Activated CD8-positive, alpha-beta memory T cell treated with anti-CD3 and anti-CD28 coated beads, Interleukin-2, amount 10 ng/mL, durations not matched to agents 7 days and 5 days (primary cell): ENCODE results near the gene CDC20B. TPM values are rescaled to one million over a fixed set of nuclear protein-coding genes. Genes with fewer than 3 reads are reported as not detected.
A peak's percentile ranks its signal among the peaks of the same experiment; 100 is the strongest.
"Not testable (repeated sequence)": the region's sequence is repeated elsewhere in the genome, so short reads cannot be mapped to it uniquely, and the experiment has no call there.

Experiments used
- ATAC-seq: fragments of 150-1000 bp; cut with Tn5 transposase; one replicate; pipeline ENCODE4 v1.10.0; 2021; ENCODE audit warnings: moderate library complexity
- CTCF ChIA-PET: fragments of 350-600 bp; sonication (Branson Sonifier 250); formaldehyde crosslinking; loops from one replicate; lab custom pipeline; 2021; ENCODE audit warnings: antibody characterized with exemption; lab: Charles Lee
- DNase-seq: peaks from one replicate; pipeline ENCODE4 v3.0.0-alpha.2; 2020
- H3K27ac Mint-ChIP-seq: one replicate; pipeline ENCODE4 v1.8.0; 2021; ENCODE audit warnings: mild to moderate bottlenecking, mixed read lengths
- H3K27me3 Mint-ChIP-seq: one replicate; pipeline ENCODE4 v1.8.0; 2021; ENCODE audit warnings: mixed read lengths
- H3K36me3 Mint-ChIP-seq: one replicate; pipeline ENCODE4 v1.8.0; 2021; ENCODE audit warnings: mild to moderate bottlenecking, mixed read lengths
- H3K4me1 Mint-ChIP-seq: one replicate; pipeline ENCODE4 v1.8.0; 2021; ENCODE audit warnings: mixed read lengths
- H3K4me3 Mint-ChIP-seq: one replicate; pipeline ENCODE4 v1.8.0; 2021; ENCODE audit warnings: mild to moderate bottlenecking, moderate library complexity, mixed read lengths
- H3K9me3 Mint-ChIP-seq: one replicate; pipeline ENCODE4 v1.8.0; 2022; ENCODE audit warnings: low read depth, mixed read lengths
- total RNA-seq, 2 experiments: library from RNA; stranded (reverse); gene quantifications; one replicate each; pipeline ENCODE4 v1.2.3, GENCODE V29; 2021

The CDC20B gene
- total RNA-seq, 2 experiments from 2014 or later, result 0.53 to 0.75 TPM

- H3K27me3 Mint-ChIP-seq, result no peaks in the 10 kb centered on the region
- H3K9me3 Mint-ChIP-seq, result no peaks in the 10 kb centered on the region
- CTCF ChIA-PET, result interaction anchor here (1.5 kb wide), 1 partner anchor 164 kb away, joined by 4 read pairs; no protein-coding TSS in a partner anchor
- no peak overlapping the region for H3K27ac Mint-ChIP-seq
- no peak for DNase-seq
- peaks cover 75% of the 10 kb centered on the region for H3K36me3 Mint-ChIP-seq
- ATAC-seq, result no peak
- H3K4me1 Mint-ChIP-seq, result peaks cover 71% of the 10 kb centered on the region
- no peak overlapping the region for H3K4me3 Mint-ChIP-seq
These were observed 64.3 kb downstream of the CDC20B start for GRCh38 chr5:55108661-55109060.

DNA sequence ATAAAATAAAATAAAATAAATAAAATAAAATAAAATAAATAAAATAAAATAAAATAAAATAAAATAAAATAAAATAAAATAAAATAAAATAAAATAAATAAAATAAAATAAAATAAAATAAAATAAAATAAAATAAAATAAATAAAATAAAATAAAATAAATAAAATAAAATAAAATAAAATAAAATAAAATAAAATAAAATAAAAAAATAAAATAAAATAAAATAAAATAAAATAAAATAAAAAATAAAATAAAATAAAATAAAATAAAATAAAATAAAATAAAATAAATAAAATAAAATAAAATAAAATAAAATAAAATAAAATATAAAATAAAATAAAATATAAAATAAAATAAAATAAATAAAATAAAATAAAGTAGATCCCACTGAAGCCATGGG lies 67.0 kb downstream of the CDC20B start:
- H3K4me3 Mint-ChIP-seq, result peak overlapping the region; percentile 60
- CTCF ChIA-PET, result interaction anchor here (0.8 to 6.8 kb wide), 5 partner anchors 12 to 200 kb away, joined by 3 to 50 read pairs (median 30); no protein-coding TSS in a partner anchor
- not testable (repeated sequence) for H3K9me3 Mint-ChIP-seq, H3K27ac Mint-ChIP-seq, H3K27me3 Mint-ChIP-seq, DNase-seq, ATAC-seq
- H3K4me1 Mint-ChIP-seq, result peaks cover 68% of the 10 kb centered on the region
- peaks cover 72% of the 10 kb centered on the region for H3K36me3 Mint-ChIP-seq

- H3K4me3 Mint-ChIP-seq, result peak overlapping the region; percentile 91
- peaks cover 6% of the 10 kb centered on the region for H3K9me3 Mint-ChIP-seq
- H3K36me3 Mint-ChIP-seq, result peaks cover 73% of the 10 kb centered on the region
- no peaks in the 10 kb centered on the region for H3K27me3 Mint-ChIP-seq
- peak; percentile 13 for ATAC-seq
- peak overlapping the region; percentile 97 for H3K27ac Mint-ChIP-seq
- peaks cover 71% of the 10 kb centered on the region for H3K4me1 Mint-ChIP-seq
- CTCF ChIA-PET, result interaction anchor here (0.8 to 6.8 kb wide), 12 partner anchors 18 to 201 kb away, joined by 3 to 50 read pairs (median 5); partner anchors contain the start of gene GPX8
- peak; percentile 63 for DNase-seq
These were observed 67.9 kb downstream of the CDC20B start for GRCh38 chr5:55104946-55105701.

DNA sequence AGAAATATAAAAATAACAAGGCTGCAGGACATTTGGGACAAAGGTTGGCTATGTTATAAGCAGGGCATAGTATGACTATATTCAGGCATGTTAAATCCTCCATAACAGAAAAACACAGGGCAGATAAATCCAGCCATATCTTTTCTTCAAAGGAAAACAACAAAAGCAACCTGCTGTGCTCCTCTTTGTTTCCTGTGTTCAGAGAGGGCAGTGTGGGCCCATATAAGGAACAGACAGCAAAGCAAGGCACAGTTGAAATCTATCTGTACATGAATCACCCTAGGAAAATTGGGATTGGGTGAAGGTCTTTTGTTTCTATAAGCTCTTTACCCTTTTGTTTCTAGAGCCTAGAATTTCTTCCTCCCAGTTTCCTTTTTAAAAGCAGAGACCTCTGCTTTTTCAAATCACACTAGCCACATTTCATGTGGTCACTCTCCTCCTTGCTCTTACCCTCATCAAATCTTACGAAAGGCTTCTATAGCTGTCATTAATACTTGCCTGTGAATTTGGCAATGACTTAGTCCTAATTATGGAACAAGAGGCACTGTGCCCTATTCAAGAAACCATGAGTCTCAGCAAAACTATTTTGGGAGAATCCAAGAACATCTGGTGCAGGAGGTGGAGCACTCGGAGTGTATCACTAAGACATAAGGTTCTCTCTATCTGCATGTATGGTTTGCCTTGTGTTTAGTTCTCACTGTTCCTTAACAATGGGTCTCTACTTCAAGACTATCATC lies 68.8 kb downstream of the CDC20B start:
- no peaks in the 10 kb centered on the region for H3K27me3 Mint-ChIP-seq
- H3K4me3 Mint-ChIP-seq, result peak overlapping the region; percentile 91
- H3K4me1 Mint-ChIP-seq, result peaks cover 74% of the 10 kb centered on the region
- DNase-seq (no peak), ATAC-seq (peak; percentile 25)
- H3K27ac Mint-ChIP-seq, result peak overlapping the region; percentile 97
- H3K9me3 Mint-ChIP-seq, result peaks cover 10% of the 10 kb centered on the region
- H3K36me3 Mint-ChIP-seq, result peaks cover 74% of the 10 kb centered on the region
- CTCF ChIA-PET, result interaction anchor here (0.8 to 6.8 kb wide), 18 partner anchors 19 to 209 kb away, joined by 3 to 50 read pairs (median 4); partner anchors contain the start of gene GPX8

GRCh38 chr5:55102348-55102747 lies 70.6 kb downstream of the CDC20B start, which contains the start of gene GZMA:
GZMA (plus strand) TSS chr5:55102646; CDS start chr5:55102683, 37 bp downstream.
- peaks cover 73% of the 10 kb centered on the region for H3K4me1 Mint-ChIP-seq
- H3K9me3 Mint-ChIP-seq, result peaks cover 25% of the 10 kb centered on the region
- CTCF ChIA-PET, result interaction anchor here (0.9 to 6.8 kb wide), 11 partner anchors 30 to 159 kb away, joined by 3 to 50 read pairs (median 8); no protein-coding TSS in a partner anchor
- ATAC-seq (peak; percentile 62), DNase-seq (peak; percentile 68)
- peak within 1 kb of the TSS; percentile 97 for H3K27ac Mint-ChIP-seq
- peak within 1 kb of the TSS; percentile 91 for H3K4me3 Mint-ChIP-seq
- H3K27me3 Mint-ChIP-seq, result no peaks in the 10 kb centered on the region
- H3K36me3 Mint-ChIP-seq, result peaks cover 73% of the 10 kb centered on the region

DNA sequence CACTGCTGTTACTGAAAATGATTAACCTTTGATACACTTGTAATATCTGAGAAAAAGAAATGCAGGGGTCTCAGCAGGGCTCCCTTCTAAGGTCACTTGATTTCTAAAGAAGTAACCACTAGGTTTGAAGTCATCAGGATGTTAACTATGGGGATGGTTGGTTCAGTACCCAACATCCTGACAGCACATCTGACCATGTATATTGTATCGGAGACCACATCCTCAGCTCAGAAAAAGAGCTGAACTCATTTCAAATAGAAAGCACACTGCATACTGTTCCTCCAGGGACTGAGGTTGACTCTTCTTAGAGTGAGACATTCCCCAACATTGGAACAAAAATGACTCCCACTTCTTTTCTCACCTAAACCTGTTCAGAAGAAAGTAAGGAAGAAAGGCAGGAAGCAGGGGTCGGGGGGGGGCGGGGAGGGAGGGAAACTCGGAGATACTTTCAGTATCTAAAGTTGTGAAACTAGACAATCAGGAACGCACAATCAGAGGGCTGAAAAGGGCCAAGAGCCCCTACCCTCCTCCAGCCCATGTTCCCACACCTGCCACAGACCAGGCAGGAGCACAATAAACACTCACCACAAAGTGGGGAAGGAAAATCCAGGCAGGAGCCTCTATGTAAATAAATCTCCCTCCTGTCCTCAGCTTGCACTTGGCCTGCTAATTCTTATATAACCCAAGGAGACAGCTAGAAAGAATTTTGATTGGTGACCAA lies 71.3 kb downstream of the CDC20B start:
- Mint-ChIP-seq H3K4me1 (peaks cover 75% of the 10 kb centered on the region), H3K4me3 (peak overlapping the region; percentile 91), H3K27me3 (no peaks in the 10 kb centered on the region), H3K9me3 (peaks cover 25% of the 10 kb centered on the region), H3K27ac (peak overlapping the region; percentile 97), H3K36me3 (peaks cover 74% of the 10 kb centered on the region)
- ATAC-seq (peak; percentile 79), DNase-seq (peak; percentile 75)
- CTCF ChIA-PET, result interaction anchor here (0.9 to 6.8 kb wide), 10 partner anchors 31 to 158 kb away, joined by 3 to 50 read pairs (median 6); no protein-coding TSS in a partner anchor

DNA sequence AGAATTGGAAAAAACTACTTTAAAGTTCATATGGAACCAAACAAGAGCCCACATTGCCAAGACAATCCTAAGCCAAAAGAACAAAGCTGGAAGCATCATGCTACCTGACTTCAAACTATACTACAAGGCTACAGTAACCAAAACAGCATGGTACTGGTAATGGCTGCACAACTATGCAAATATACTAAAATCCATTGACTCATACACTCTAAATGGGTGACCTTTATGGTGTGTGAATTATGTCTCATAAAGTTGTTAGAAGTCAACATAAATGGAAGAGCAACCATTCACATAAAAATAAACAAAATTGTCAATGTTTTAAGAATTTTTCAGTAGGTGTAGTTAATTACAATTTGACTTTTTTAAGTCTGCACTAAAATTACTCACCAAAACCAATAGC lies 71.8 kb downstream of the CDC20B start:
- DNase-seq, H3K27me3 Mint-ChIP-seq: not testable (repeated sequence)
- ATAC-seq, result peak; percentile 3
- Mint-ChIP-seq H3K27ac (peak overlapping the region; percentile 97), H3K4me3 (peak overlapping the region; percentile 91), H3K9me3 (peaks cover 27% of the 10 kb centered on the region), H3K36me3 (peaks cover 73% of the 10 kb centered on the region), H3K4me1 (peaks cover 75% of the 10 kb centered on the region)
- CTCF ChIA-PET, result interaction anchor here (1.0 to 6.8 kb wide), 6 partner anchors 36 to 198 kb away, joined by 3 to 50 read pairs (median 6); no protein-coding TSS in a partner anchor

DNA sequence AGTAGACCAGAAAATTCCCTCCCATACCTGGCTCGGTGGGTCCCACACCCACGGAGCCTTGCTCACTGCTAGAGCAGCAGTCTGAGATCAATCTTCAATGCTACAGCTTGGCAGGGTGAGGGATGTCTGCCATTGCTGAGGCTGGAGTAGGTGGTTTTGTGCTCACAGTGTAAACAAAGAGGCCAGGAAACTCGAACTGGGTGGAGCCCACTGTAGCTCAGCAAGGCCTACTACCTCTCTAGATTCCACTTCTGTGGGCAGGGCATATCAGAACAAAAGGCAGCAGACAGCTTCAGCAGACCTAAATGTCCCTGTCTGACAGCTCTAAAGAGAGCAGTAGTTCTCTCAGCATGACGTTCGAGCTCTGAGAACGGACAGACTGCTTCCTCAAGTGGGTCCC lies 76.1 kb downstream of the CDC20B start:
- DNase-seq (peak; percentile 79), ATAC-seq (peak; percentile 43)
- H3K27me3 Mint-ChIP-seq, result no peaks in the 10 kb centered on the region
- peak overlapping the region; percentile 86 for H3K27ac Mint-ChIP-seq
- H3K4me1 Mint-ChIP-seq, result peaks cover 86% of the 10 kb centered on the region
- peaks cover 76% of the 10 kb centered on the region for H3K36me3 Mint-ChIP-seq
- peak overlapping the region; percentile 50 for H3K4me3 Mint-ChIP-seq
- peaks cover 29% of the 10 kb centered on the region for H3K9me3 Mint-ChIP-seq
- CTCF ChIA-PET, result interaction anchor here (1.4 to 3.1 kb wide), 6 partner anchors 22 to 191 kb away, joined by 3 to 14 read pairs (median 6); no protein-coding TSS in a partner anchor

DNA sequence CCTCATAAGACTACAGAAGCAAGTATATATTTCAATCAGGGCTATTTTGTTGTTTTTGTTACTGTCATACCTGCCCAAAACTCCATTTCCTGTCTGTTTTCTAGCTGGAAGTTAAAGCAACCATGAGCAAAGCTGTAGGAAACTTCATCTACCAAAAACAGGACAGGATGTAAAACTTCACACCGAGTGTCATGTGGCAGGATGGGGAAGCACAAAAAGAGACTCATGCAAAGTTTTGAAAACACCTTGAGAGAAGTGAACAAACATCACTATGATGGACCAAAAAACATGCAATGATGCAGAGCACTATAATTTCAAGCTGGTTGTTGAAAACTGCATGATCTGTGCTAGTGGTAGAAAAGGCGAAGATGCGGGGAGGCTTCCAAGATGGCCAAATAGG lies 76.8 kb downstream of the CDC20B start:
- DNase-seq, result no peak
- Mint-ChIP-seq H3K9me3 (peaks cover 32% of the 10 kb centered on the region), H3K4me1 (peaks cover 81% of the 10 kb centered on the region), H3K27ac (peak overlapping the region; percentile 86), H3K4me3 (peak overlapping the region; percentile 50), H3K27me3 (no peaks in the 10 kb centered on the region), H3K36me3 (peaks cover 79% of the 10 kb centered on the region)
- CTCF ChIA-PET, result interaction anchor here (1.2 to 3.1 kb wide), 6 partner anchors 22 to 190 kb away, joined by 4 to 14 read pairs (median 5); no protein-coding TSS in a partner anchor
- peak; percentile 56 for ATAC-seq

GRCh38 chr5:55091011-55091410 lies 82.0 kb downstream of the CDC20B start:
- ATAC-seq, H3K4me3 Mint-ChIP-seq, H3K27me3 Mint-ChIP-seq, DNase-seq, H3K9me3 Mint-ChIP-seq: not testable (repeated sequence)
- H3K4me1 Mint-ChIP-seq, result peaks cover 52% of the 10 kb centered on the region
- peaks cover 43% of the 10 kb centered on the region for H3K36me3 Mint-ChIP-seq
- peak overlapping the region; percentile 25 for H3K27ac Mint-ChIP-seq
- CTCF ChIA-PET, result interaction anchor here (0.9 kb wide), 1 partner anchor 63 kb away, joined by 3 read pairs; no protein-coding TSS in a partner anchor

GRCh38 chr5:55089301-55089700 lies 83.7 kb downstream of the CDC20B start:
- H3K27ac Mint-ChIP-seq, result peak overlapping the region; percentile 54
- ATAC-seq, H3K27me3 Mint-ChIP-seq, CTCF ChIA-PET, H3K4me3 Mint-ChIP-seq, DNase-seq: not testable (repeated sequence)
- peaks cover 36% of the 10 kb centered on the region for H3K4me1 Mint-ChIP-seq
- peaks cover 11% of the 10 kb centered on the region for H3K9me3 Mint-ChIP-seq
- peaks cover 41% of the 10 kb centered on the region for H3K36me3 Mint-ChIP-seq

GRCh38 chr5:55081541-55081940 lies 91.4 kb downstream of the CDC20B start:
- H3K4me1 Mint-ChIP-seq, result no peaks in the 10 kb centered on the region
- H3K9me3 Mint-ChIP-seq, result peaks cover 25% of the 10 kb centered on the region
- CTCF ChIA-PET, result interaction anchor here (2.0 kb wide), 1 partner anchor 12 kb away, joined by 6 read pairs; no protein-coding TSS in a partner anchor
- no peak for DNase-seq
- no peak overlapping the region for H3K27ac Mint-ChIP-seq
- H3K4me3 Mint-ChIP-seq, result no peak overlapping the region
- peaks cover 65% of the 10 kb centered on the region for H3K36me3 Mint-ChIP-seq
- H3K27me3 Mint-ChIP-seq, result no peaks in the 10 kb centered on the region
- no peak for ATAC-seq
